ENCODE measurements around the gene FEM1A.
"Not testable (repeated sequence)": the region's sequence is repeated elsewhere in the genome, so short reads cannot be mapped to it uniquely, and the experiment has no call there.

The FEM1A gene

GRCh38 chr19:4815426-4816201 is 24.1 kb downstream of the FEM1A start:
- peak; percentile 36 to 73 (median 62) for DNase-seq

GRCh38 chr19:4816202-4816949 is 24.8 kb downstream of the FEM1A start:
- no peak for DNase-seq

GRCh38 chr19:4816950-4817278 is 25.4 kb downstream of the FEM1A start:
- DNase-seq: no peak

GRCh38 chr19:4817467-4818277 is 26.1 kb downstream of the FEM1A start:
- DNase-seq: no peak

- DNase-seq: no peak
Measured at GRCh38 chr19:4821265-4821664, 29.7 kb downstream of the FEM1A start.

GRCh38 chr19:4822354-4822753 is 30.8 kb downstream of the FEM1A start:
- not testable (repeated sequence) for DNase-seq

- no peak for DNase-seq
Measured at GRCh38 chr19:4823577-4823976, 32.0 kb downstream of the FEM1A start.

GRCh38 chr19:4829001-4829712 is 37.6 kb downstream of the FEM1A start:
- DNase-seq: no peak

- no peak for DNase-seq
Measured at GRCh38 chr19:4830332-4830731, 38.8 kb downstream of the FEM1A start.

GRCh38 chr19:4830768-4831265 is 39.3 kb downstream of the FEM1A start:
- no peak for DNase-seq

GRCh38 chr19:4831304-4831978 is 39.9 kb downstream of the FEM1A start, which contains the start of gene TICAM1:
TSS of gene TICAM1 (minus strand) at chr19:4831712. CDS start at chr19:4818377, 13,335 bp downstream.
- peak; percentile 72 to 84 (median 81) for DNase-seq

- DNase-seq: not testable (repeated sequence)
Measured at GRCh38 chr19:4831979-4832340, 40.4 kb downstream of the FEM1A start.

- no peak for DNase-seq
Measured at GRCh38 chr19:4832776-4833175, 41.2 kb downstream of the FEM1A start.

- DNase-seq: no peak
Measured at GRCh38 chr19:4839192-4839591, 47.7 kb downstream of the FEM1A start.

GRCh38 chr19:4843647-4843965 is 52.1 kb downstream of the FEM1A start:
- DNase-seq: no peak

GRCh38 chr19:4844348-4845179 is 53.0 kb downstream of the FEM1A start:
- DNase-seq: no peak

GRCh38 chr19:4845975-4846374 is 54.4 kb downstream of the FEM1A start:
- DNase-seq: not testable (repeated sequence)

GRCh38 chr19:4847190-4847973 is 55.8 kb downstream of the FEM1A start:
- DNase-seq: no peak

GRCh38 chr19:4849019-4849418 is 57.5 kb downstream of the FEM1A start:
- no peak for DNase-seq

Measured in T-helper 1 cell (primary cell).